ENCODE data around the gene AK5.

AK5 gene

DNA sequence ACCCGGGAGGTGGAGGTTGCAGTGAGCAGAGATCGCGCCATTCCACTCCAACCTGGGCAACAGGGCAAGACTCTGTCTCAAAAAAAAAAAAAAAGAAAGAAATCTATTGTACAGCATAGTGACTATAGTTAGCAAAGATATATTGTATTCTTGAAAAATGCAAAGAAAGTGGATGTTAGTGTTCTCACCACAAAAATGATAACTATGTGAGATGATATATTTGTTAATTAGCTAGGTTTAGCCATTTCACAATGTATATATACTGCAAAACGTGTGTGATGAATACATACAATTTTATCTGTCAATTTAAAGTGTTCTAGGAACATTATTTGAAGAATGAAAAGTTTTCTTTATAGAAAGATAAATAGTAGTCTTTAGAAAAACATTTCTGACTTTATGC, 179.9 kb downstream of the AK5 start (continued):
- TF ChIP-seq, protein P1, sequence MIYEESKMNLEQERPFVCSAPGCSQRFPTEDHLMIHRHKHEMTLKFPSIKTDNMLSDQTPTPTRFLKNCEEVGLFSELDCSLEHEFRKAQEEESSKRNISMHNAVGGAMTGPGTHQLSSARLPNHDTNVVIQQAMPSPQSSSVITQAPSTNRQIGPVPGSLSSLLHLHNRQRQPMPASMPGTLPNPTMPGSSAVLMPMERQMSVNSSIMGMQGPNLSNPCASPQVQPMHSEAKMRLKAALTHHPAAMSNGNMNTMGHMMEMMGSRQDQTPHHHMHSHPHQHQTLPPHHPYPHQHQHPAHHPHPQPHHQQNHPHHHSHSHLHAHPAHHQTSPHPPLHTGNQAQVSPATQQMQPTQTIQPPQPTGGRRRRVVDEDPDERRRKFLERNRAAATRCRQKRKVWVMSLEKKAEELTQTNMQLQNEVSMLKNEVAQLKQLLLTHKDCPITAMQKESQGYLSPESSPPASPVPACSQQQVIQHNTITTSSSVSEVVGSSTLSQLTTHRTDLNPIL (CRISPR knock-in tag; IDR thresholded peaks at IDR 0.05; ENCODE audit: low read depth): no peak
- TF ChIP-seq, protein P2, sequence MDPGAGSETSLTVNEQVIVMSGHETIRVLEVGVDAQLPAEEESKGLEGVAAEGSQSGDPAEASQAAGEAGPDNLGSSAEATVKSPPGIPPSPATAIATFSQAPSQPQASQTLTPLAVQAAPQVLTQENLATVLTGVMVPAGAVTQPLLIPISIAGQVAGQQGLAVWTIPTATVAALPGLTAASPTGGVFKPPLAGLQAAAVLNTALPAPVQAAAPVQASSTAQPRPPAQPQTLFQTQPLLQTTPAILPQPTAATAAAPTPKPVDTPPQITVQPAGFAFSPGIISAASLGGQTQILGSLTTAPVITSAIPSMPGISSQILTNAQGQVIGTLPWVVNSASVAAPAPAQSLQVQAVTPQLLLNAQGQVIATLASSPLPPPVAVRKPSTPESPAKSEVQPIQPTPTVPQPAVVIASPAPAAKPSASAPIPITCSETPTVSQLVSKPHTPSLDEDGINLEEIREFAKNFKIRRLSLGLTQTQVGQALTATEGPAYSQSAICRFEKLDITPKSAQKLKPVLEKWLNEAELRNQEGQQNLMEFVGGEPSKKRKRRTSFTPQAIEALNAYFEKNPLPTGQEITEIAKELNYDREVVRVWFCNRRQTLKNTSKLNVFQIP (CRISPR knock-in tag; IDR thresholded peaks at IDR 0.05; ENCODE audit: borderline replicate concordance, low read depth): no peak
- TF ChIP-seq PPARA (CRISPR knock-in tag; IDR thresholded peaks at IDR 0.05; ENCODE audit: borderline replicate concordance) (no peak), TCF4 (CRISPR knock-in tag; IDR thresholded peaks at IDR 0.05; ENCODE audit: borderline replicate concordance) (no peak), ZC3H10 (CRISPR knock-in tag; IDR thresholded peaks at IDR 0.05) (no peak), RARB (CRISPR knock-in tag; IDR thresholded peaks at IDR 0.05) (no peak), BACH2 (CRISPR knock-in tag; IDR thresholded peaks at IDR 0.05; ENCODE audit: borderline replicate concordance) (no peak), TOX (CRISPR knock-in tag; IDR thresholded peaks at IDR 0.05; ENCODE audit: borderline replicate concordance) (no peak), ZFP3 (CRISPR knock-in tag; IDR thresholded peaks at IDR 0.05) (no peak)

DNA sequence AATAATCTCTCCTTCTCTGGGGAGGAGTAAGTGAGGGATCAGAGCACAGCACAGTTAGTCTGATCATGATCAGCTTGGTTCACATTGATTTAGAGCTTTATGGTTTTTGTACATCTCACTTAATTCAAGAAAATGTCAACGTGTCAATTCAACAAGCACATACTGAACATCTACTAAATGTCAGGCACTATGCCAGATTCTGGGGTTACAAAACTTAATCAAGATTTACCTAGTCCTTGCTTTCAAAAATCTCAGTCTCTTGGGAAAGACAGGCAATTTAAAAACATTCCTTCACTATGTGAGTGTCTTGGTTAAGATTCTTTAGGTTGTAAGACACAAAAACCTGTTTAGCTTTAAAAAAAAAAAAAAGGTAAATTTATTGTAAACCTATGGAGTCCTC, 181.4 kb downstream of the AK5 start:
- ATAC-seq: no peak
- TF ChIP-seq ESRRG (CRISPR knock-in tag; IDR thresholded peaks at IDR 0.05): no peak
- no peak for TF ChIP-seq ZFP3 (CRISPR knock-in tag; IDR thresholded peaks at IDR 0.05)
- TF ChIP-seq ZC3H10 (CRISPR knock-in tag; IDR thresholded peaks at IDR 0.05): no peak
- TF ChIP-seq CSDC2 (CRISPR knock-in tag; IDR thresholded peaks at IDR 0.05): no peak
- no peak for TF ChIP-seq ZNF8 (CRISPR knock-in tag; IDR thresholded peaks at IDR 0.05)
- TF ChIP-seq ISL1 (CRISPR knock-in tag; IDR thresholded peaks at IDR 0.05): 0 out of 2 replicates have a peak, but pooled peaks have one; percentile 17

DNA sequence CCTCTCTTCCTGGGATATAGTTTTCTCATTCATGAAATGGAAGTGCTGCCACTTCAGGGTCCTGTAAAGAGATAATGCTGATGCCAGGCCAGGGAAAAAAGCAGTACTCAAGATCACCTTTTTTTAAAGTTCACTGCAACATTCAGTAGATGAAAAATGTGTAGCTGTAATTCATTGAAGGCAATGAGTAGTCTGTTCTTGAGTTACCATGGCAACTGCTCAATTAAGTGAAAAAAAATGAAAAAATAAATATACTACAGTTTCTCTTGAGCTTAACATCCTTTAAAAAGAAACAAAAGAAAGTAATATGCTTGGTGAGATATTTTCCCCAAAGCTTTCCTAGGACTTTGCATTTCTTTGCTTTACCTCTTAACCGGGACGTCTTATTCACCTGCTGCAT, 183.3 kb downstream of the AK5 start:
- TF ChIP-seq ZNF8 (CRISPR knock-in tag; IDR thresholded peaks at IDR 0.05) (no peak), RARB (CRISPR knock-in tag; IDR thresholded peaks at IDR 0.05) (no peak), SNAI2 (CRISPR knock-in tag; IDR thresholded peaks at IDR 0.05) (no peak), CSDC2 (CRISPR knock-in tag; IDR thresholded peaks at IDR 0.05) (no peak)
- ATAC-seq: no peak

DNA sequence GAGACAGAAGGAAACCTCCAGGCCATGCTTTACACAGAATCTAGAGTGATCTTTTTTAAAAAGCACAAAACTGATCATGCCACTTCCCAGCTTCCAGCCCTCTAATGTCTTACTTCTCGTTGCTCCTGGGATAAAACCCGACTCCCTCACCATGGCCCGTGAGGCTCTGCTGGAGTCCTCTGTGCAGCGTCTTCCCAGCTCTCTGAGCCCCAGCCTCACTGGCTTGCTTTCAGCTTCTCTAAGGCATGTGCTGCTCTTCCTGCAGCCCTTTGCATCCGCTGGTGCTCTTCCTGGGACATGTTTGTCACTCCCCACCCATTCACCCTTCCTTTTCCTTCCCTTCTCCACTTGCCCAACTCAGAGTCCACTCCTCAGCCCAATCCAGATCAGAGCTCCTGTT, 184.1 kb downstream of the AK5 start:
- TF ChIP-seq, protein P3, sequence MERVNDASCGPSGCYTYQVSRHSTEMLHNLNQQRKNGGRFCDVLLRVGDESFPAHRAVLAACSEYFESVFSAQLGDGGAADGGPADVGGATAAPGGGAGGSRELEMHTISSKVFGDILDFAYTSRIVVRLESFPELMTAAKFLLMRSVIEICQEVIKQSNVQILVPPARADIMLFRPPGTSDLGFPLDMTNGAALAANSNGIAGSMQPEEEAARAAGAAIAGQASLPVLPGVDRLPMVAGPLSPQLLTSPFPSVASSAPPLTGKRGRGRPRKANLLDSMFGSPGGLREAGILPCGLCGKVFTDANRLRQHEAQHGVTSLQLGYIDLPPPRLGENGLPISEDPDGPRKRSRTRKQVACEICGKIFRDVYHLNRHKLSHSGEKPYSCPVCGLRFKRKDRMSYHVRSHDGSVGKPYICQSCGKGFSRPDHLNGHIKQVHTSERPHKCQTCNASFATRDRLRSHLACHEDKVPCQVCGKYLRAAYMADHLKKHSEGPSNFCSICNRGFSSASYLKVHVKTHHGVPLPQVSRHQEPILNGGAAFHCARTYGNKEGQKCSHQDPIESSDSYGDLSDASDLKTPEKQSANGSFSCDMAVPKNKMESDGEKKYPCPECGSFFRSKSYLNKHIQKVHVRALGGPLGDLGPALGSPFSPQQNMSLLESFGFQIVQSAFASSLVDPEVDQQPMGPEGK (CRISPR knock-in tag; IDR thresholded peaks at IDR 0.05; ENCODE audit: borderline replicate concordance): no peak
- TF ChIP-seq GLIS3 (CRISPR knock-in tag; IDR thresholded peaks at IDR 0.05) (no peak), ZNF565 (CRISPR knock-in tag; conservative IDR thresholded peaks at IDR 0.05; ENCODE audit: low read depth) (no peak), ESRRG (CRISPR knock-in tag; IDR thresholded peaks at IDR 0.05) (no peak), RARB (CRISPR knock-in tag; IDR thresholded peaks at IDR 0.05) (no peak)
- ATAC-seq: no peak

DNA sequence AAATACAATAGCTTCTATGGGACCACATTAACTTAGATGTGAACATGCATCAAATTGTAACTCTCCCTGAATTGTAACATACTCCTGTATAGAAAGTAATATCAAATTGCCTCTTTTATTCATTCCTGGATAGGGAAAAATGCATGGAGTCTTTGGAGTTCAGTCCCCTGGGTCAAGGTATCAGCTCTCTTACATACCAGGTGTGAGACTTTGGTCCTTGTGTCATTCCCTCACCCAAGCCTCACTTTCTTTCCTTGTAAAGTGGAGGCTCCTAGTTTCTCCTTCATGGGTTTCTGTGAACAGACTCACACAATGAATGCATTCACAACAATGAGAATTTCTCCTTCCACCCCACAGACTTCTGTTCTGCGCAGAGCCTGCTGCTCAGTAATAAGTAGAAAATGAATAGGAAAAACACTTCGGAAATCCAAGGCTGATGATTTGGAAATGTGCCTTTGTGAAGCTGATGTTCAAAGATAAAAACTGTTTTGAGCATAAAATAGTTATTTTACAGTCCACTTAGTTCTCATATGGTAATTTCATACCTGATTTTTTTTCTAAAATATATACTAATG, 185.3 kb downstream of the AK5 start:
- ATAC-seq: no peak
- TF ChIP-seq ESRRG (CRISPR knock-in tag; IDR thresholded peaks at IDR 0.05) (no peak), ZNF70 (CRISPR knock-in tag; IDR thresholded peaks at IDR 0.05) (no peak), RARB (CRISPR knock-in tag; IDR thresholded peaks at IDR 0.05) (no peak), ZNF565 (CRISPR knock-in tag; conservative IDR thresholded peaks at IDR 0.05; ENCODE audit: low read depth) (no peak), SNAI2 (CRISPR knock-in tag; IDR thresholded peaks at IDR 0.05) (no peak), OSR1 (CRISPR knock-in tag; IDR thresholded peaks at IDR 0.05) (no peak), TCF4 (CRISPR knock-in tag; IDR thresholded peaks at IDR 0.05; ENCODE audit: borderline replicate concordance) (no peak), ZFP30 (CRISPR knock-in tag; IDR thresholded peaks at IDR 0.05) (no peak), GLIS3 (CRISPR knock-in tag; IDR thresholded peaks at IDR 0.05) (no peak), CSDC2 (CRISPR knock-in tag; IDR thresholded peaks at IDR 0.05) (no peak), PPARA (CRISPR knock-in tag; IDR thresholded peaks at IDR 0.05; ENCODE audit: borderline replicate concordance) (no peak), TOX (CRISPR knock-in tag; IDR thresholded peaks at IDR 0.05; ENCODE audit: borderline replicate concordance) (no peak), ARNTL (CRISPR knock-in tag; IDR thresholded peaks at IDR 0.05; ENCODE audit: borderline replicate concordance, low read depth) (no peak), ZNF8 (CRISPR knock-in tag; IDR thresholded peaks at IDR 0.05) (no peak)
- TF ChIP-seq, protein P4, sequence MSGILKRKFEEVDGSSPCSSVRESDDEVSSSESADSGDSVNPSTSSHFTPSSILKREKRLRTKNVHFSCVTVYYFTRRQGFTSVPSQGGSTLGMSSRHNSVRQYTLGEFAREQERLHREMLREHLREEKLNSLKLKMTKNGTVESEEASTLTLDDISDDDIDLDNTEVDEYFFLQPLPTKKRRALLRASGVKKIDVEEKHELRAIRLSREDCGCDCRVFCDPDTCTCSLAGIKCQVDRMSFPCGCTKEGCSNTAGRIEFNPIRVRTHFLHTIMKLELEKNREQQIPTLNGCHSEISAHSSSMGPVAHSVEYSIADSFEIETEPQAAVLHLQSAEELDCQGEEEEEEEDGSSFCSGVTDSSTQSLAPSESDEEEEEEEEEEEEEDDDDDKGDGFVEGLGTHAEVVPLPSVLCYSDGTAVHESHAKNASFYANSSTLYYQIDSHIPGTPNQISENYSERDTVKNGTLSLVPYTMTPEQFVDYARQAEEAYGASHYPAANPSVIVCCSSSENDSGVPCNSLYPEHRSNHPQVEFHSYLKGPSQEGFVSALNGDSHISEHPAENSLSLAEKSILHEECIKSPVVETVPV (CRISPR knock-in tag; IDR thresholded peaks at IDR 0.05): no peak
- TF ChIP-seq, protein P3 (CRISPR knock-in tag; IDR thresholded peaks at IDR 0.05; ENCODE audit: borderline replicate concordance): no peak
- TF ChIP-seq, protein P2 (CRISPR knock-in tag; IDR thresholded peaks at IDR 0.05; ENCODE audit: borderline replicate concordance, low read depth): no peak
- TF ChIP-seq, protein P1 (CRISPR knock-in tag; IDR thresholded peaks at IDR 0.05; ENCODE audit: low read depth): no peak

Data from SK-N-SH treated with all-trans-retinoic acid at 6 μM for 48 hours (cell line).